CD4-positive, CD25-positive, alpha-beta regulatory T cell (primary cell): Measurements from ENCODE around the gene MAST4. TPM values are rescaled to one million over a fixed set of nuclear protein-coding genes. Genes with fewer than 3 reads are reported as not detected.

Source experiments
- ATAC-seq, 2 donors: fragments of 150-1000 bp; cut with Tn5 transposase; one replicate each; pipeline ENCODE4 v1.10.0; 2021; ENCODE audit warnings: low read depth in 2 of 2, moderate number of reproducible peaks in 2 of 2, moderate library complexity in 1 of 2
- DNase-seq, 3 donors: peaks; one replicate each; pipeline versions ENCODE4 v3.0.0 to v3.0.0-alpha.2; 2012 to 2022; ENCODE audit warnings: mixed read lengths in 1 of 3
- H3K27ac ChIP-seq: one replicate; pipeline ENCODE4 v1.7.0; 2013; ENCODE audit warnings: mild to moderate bottlenecking, low read length; ENCODE audit not compliant: insufficient read depth, poor library complexity, severe bottlenecking
- H3K27me3 ChIP-seq: one replicate; pipeline ENCODE4 v1.7.0; 2013; ENCODE audit warnings: low read length; ENCODE audit not compliant: control insufficient read depth, insufficient read depth
- H3K36me3 ChIP-seq: one replicate; pipeline ENCODE4 v1.7.0; 2013; ENCODE audit warnings: mild to moderate bottlenecking, low read length, moderate library complexity; ENCODE audit not compliant: control insufficient read depth, insufficient read depth
- H3K4me1 ChIP-seq: 2 replicates; pipeline ENCODE4 v1.7.0; 2013; ENCODE audit warnings: mild to moderate bottlenecking, low read length; ENCODE audit not compliant: insufficient read depth, control insufficient read depth, poor library complexity, severe bottlenecking
- H3K4me3 ChIP-seq: one replicate; pipeline ENCODE4 v1.7.0; 2013; ENCODE audit warnings: low read depth, mild to moderate bottlenecking, low read length, moderate library complexity
- H3K9me3 ChIP-seq, 2 experiments: 1 replicate in 1 of 2; 2 replicates in 1 of 2; pipeline ENCODE4 v1.7.0; 2013; ENCODE audit warnings: low read length in 2 of 2, mild to moderate bottlenecking in 1 of 2, moderate library complexity in 1 of 2; ENCODE audit not compliant: control insufficient read depth in 2 of 2
- H3K27ac Mint-ChIP-seq, 3 donors: one replicate each; pipeline ENCODE4 v1.8.0; 2020 to 2022; ENCODE audit warnings: mild to moderate bottlenecking in 3 of 3, mixed read lengths in 3 of 3, moderate library complexity in 2 of 3
- H3K27me3 Mint-ChIP-seq: one replicate; pipeline ENCODE4 v1.8.0; 2022; ENCODE audit warnings: mild to moderate bottlenecking, mixed read lengths
- H3K36me3 Mint-ChIP-seq: one replicate; pipeline ENCODE4 v1.8.0; 2020; ENCODE audit warnings: mixed read lengths
- H3K4me1 Mint-ChIP-seq, 4 donors: one replicate each; pipeline ENCODE4 v1.8.0; 2020 to 2022; ENCODE audit warnings: mixed read lengths in 4 of 4, mild to moderate bottlenecking in 1 of 4
- H3K4me3 Mint-ChIP-seq, 4 donors: one replicate each; pipeline ENCODE4 v1.8.0; 2020 to 2022; ENCODE audit warnings: mild to moderate bottlenecking in 4 of 4, mixed read lengths in 4 of 4, moderate library complexity in 3 of 4
- H3K9me3 Mint-ChIP-seq, 7 donors: one replicate each; pipeline ENCODE4 v1.8.0; 2020 to 2022; ENCODE audit warnings: mixed read lengths in 7 of 7, mild to moderate bottlenecking in 3 of 7, moderate library complexity in 2 of 7
- polyA plus RNA-seq, 4 donors: library from polyadenylated mRNA; unstranded; fragments of 300-500 nt; fragmentation: Illumina TruSeq; gene quantifications; one replicate each; pipeline ENCODE4 v1.2.3, GENCODE V29; 2021
- total RNA-seq: library from RNA; stranded (reverse); gene quantifications from one replicate; pipeline ENCODE4 v1.2.3, GENCODE V29; 2022

MAST4 gene
- total and polyA plus RNA-seq, 5 donors from 2014 or later = 11.7 to 54.1 (median 12.7) TPM

GRCh38 chr5:67003935-67004729 lies 407.9 kb downstream of the MAST4 start:
- H3K36me3 Mint-ChIP-seq = no peaks in the 10 kb centered on the region
- peak overlapping the region; percentile 94 to 98 (median 97) for H3K4me3 Mint-ChIP-seq
- no peaks in the 10 kb centered on the region for H3K9me3 Mint-ChIP-seq
- H3K4me1 Mint-ChIP-seq = peaks cover 35 to 57% (median 48%) of the 10 kb centered on the region in 4 donors
- H3K27ac Mint-ChIP-seq = peak overlapping the region; percentile 96 to 98 (median 96)
- peak overlapping the region; percentile 83 for H3K27ac ChIP-seq
- H3K4me3 ChIP-seq = peak overlapping the region; percentile 98
- ATAC-seq (peak; percentile 82 to 84), DNase-seq (peak; percentile 82 to 94 (median 89))
- no peaks in the 10 kb centered on the region for H3K27me3 ChIP-seq
- H3K36me3 ChIP-seq = no peaks in the 10 kb centered on the region
- H3K27me3 Mint-ChIP-seq = no peaks in the 10 kb centered on the region
- H3K9me3 ChIP-seq = no peaks in the 10 kb centered on the region
- H3K4me1 ChIP-seq = peaks cover 39% of the 10 kb centered on the region

- H3K27ac ChIP-seq = peak overlapping the region; percentile 83
- peak in 1 of 3 donors; percentile 21 for DNase-seq
- ATAC-seq = no peak
- H3K27me3 ChIP-seq = no peaks in the 10 kb centered on the region
- peak overlapping the region; percentile 96 to 98 (median 96) for H3K27ac Mint-ChIP-seq
- H3K36me3 ChIP-seq = no peaks in the 10 kb centered on the region
- peak overlapping the region; percentile 98 for H3K4me3 ChIP-seq
- H3K4me3 Mint-ChIP-seq = peak overlapping the region; percentile 94 to 98 (median 97)
- peaks cover 43% of the 10 kb centered on the region for H3K4me1 ChIP-seq
- H3K36me3 Mint-ChIP-seq = no peaks in the 10 kb centered on the region
- peaks cover 42 to 64% (median 55%) of the 10 kb centered on the region in 4 donors for H3K4me1 Mint-ChIP-seq
- H3K9me3 ChIP-seq = no peaks in the 10 kb centered on the region
- H3K9me3 Mint-ChIP-seq = no peaks in the 10 kb centered on the region
- H3K27me3 Mint-ChIP-seq = no peaks in the 10 kb centered on the region
Measured at GRCh38 chr5:67004730-67005350, 408.6 kb downstream of the MAST4 start.

- no peaks in the 10 kb centered on the region for H3K27me3 Mint-ChIP-seq
- peaks cover 47 to 75% (median 62%) of the 10 kb centered on the region in 4 donors for H3K4me1 Mint-ChIP-seq
- H3K27ac ChIP-seq = peak overlapping the region; percentile 83
- H3K36me3 Mint-ChIP-seq = no peaks in the 10 kb centered on the region
- DNase-seq (peak in 2 of 3 donors; percentile 26 to 59), ATAC-seq (no peak)
- H3K4me1 ChIP-seq = peaks cover 52% of the 10 kb centered on the region
- H3K27ac Mint-ChIP-seq = peak overlapping the region; percentile 96 to 98 (median 96)
- H3K4me3 ChIP-seq = peak overlapping the region; percentile 98
- no peaks in the 10 kb centered on the region for H3K9me3 Mint-ChIP-seq
- H3K4me3 Mint-ChIP-seq = peak overlapping the region; percentile 94 to 98 (median 97)
- no peaks in the 10 kb centered on the region for H3K36me3 ChIP-seq
- no peaks in the 10 kb centered on the region for H3K9me3 ChIP-seq
- no peaks in the 10 kb centered on the region for H3K27me3 ChIP-seq
Measured at GRCh38 chr5:67005737-67006499, 409.7 kb downstream of the MAST4 start.

- H3K4me3 ChIP-seq = peak overlapping the region; percentile 98
- ATAC-seq = no peak
- DNase-seq = no peak
- Mint-ChIP-seq H3K4me3 (peak overlapping the region; percentile 94 to 98 (median 97)), H3K27me3 (no peaks in the 10 kb centered on the region), H3K27ac (peak overlapping the region; percentile 58 to 96 (median 96)), H3K9me3 (no peaks in the 10 kb centered on the region), H3K36me3 (no peaks in the 10 kb centered on the region), H3K4me1 (peaks cover 52 to 80% (median 66%) of the 10 kb centered on the region in 4 donors)
- H3K9me3 ChIP-seq = no peaks in the 10 kb centered on the region
- peaks cover 57% of the 10 kb centered on the region for H3K4me1 ChIP-seq
- no peaks in the 10 kb centered on the region for H3K27me3 ChIP-seq
- no peak overlapping the region for H3K27ac ChIP-seq
- H3K36me3 ChIP-seq = no peaks in the 10 kb centered on the region
Measured at GRCh38 chr5:67006500-67006848, 410.3 kb downstream of the MAST4 start.

GRCh38 chr5:67009028-67009427 lies 412.8 kb downstream of the MAST4 start:
- Histone ChIP-seq H3K4me3 (peak overlapping the region; percentile 98), H3K36me3 (no peaks in the 10 kb centered on the region), H3K27me3 (no peaks in the 10 kb centered on the region), H3K4me1 (peaks cover 52% of the 10 kb centered on the region), H3K27ac (no peak overlapping the region), H3K9me3 (no peaks in the 10 kb centered on the region)
- Mint-ChIP-seq H3K4me3 (peak overlapping the region; percentile 26 to 97 (median 54)), H3K9me3 (no peaks in the 10 kb centered on the region), H3K27ac (peak overlapping the region in 2 of 3 donors; percentile 22 to 96), H3K4me1 (peaks cover 63 to 91% (median 76%) of the 10 kb centered on the region in 4 donors), H3K36me3 (peaks cover 4% of the 10 kb centered on the region), H3K27me3 (no peaks in the 10 kb centered on the region)
- no peak for DNase-seq
- no peak for ATAC-seq

- Mint-ChIP-seq H3K4me1 (peaks cover 66 to 92% (median 79%) of the 10 kb centered on the region in 4 donors), H3K27ac (peak overlapping the region; percentile 17 to 82 (median 69)), H3K27me3 (no peaks in the 10 kb centered on the region), H3K9me3 (no peaks in the 10 kb centered on the region), H3K4me3 (peak overlapping the region in 3 of 4 donors; percentile 34 to 66 (median 64)), H3K36me3 (peaks cover 4% of the 10 kb centered on the region)
- no peak for DNase-seq
- peaks cover 52% of the 10 kb centered on the region for H3K4me1 ChIP-seq
- no peaks in the 10 kb centered on the region for H3K27me3 ChIP-seq
- no peak overlapping the region for H3K27ac ChIP-seq
- H3K4me3 ChIP-seq = peak overlapping the region; percentile 10
- H3K9me3 ChIP-seq = no peaks in the 10 kb centered on the region
- no peaks in the 10 kb centered on the region for H3K36me3 ChIP-seq
- no peak for ATAC-seq
Measured at GRCh38 chr5:67010684-67011409, 414.7 kb downstream of the MAST4 start.

- ATAC-seq = no peak
Measured at GRCh38 chr5:67011422-67011821, 415.2 kb downstream of the MAST4 start.

More at GRCh38 chr5:67011422-67011821, 415.2 kb downstream of the MAST4 start:
- no peak for DNase-seq
- H3K4me1 Mint-ChIP-seq = peaks cover 62 to 89% (median 75%) of the 10 kb centered on the region in 4 donors
- H3K4me3 ChIP-seq = peak overlapping the region; percentile 15
- peak overlapping the region in 3 of 4 donors; percentile 31 to 66 (median 64) for H3K4me3 Mint-ChIP-seq
- H3K27ac ChIP-seq = no peak overlapping the region
- no peaks in the 10 kb centered on the region for H3K27me3 Mint-ChIP-seq
- H3K4me1 ChIP-seq = peaks cover 46% of the 10 kb centered on the region
- H3K27ac Mint-ChIP-seq = peak overlapping the region in 2 of 3 donors; percentile 17 to 69
- H3K9me3 ChIP-seq = no peaks in the 10 kb centered on the region
- peaks cover 4% of the 10 kb centered on the region for H3K36me3 Mint-ChIP-seq
- H3K27me3 ChIP-seq = no peaks in the 10 kb centered on the region
- no peaks in the 10 kb centered on the region for H3K36me3 ChIP-seq
- no peaks in the 10 kb centered on the region for H3K9me3 Mint-ChIP-seq
